ENCODE data around the gene TCF15.

Gene TCF15

DNA sequence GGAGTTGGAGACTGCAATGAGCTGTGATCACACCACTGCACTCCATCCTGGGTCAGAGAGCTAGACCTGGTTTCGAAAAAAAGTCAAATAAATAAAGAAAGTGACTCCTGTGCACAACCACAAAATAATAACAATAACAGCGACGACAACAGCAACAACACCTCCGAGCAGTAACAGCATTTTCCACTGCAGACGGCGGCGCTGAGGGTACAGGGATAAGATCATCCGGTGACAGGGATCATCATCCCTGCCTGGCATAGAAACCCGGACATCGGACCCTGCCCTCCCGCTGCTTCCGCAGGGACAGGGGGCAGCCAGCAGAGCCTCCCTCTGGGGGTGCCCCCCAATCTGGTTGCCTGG, 31.4 kb upstream of the TCF15 start:
- DNase-seq = peak; percentile 34 to 62

DNA sequence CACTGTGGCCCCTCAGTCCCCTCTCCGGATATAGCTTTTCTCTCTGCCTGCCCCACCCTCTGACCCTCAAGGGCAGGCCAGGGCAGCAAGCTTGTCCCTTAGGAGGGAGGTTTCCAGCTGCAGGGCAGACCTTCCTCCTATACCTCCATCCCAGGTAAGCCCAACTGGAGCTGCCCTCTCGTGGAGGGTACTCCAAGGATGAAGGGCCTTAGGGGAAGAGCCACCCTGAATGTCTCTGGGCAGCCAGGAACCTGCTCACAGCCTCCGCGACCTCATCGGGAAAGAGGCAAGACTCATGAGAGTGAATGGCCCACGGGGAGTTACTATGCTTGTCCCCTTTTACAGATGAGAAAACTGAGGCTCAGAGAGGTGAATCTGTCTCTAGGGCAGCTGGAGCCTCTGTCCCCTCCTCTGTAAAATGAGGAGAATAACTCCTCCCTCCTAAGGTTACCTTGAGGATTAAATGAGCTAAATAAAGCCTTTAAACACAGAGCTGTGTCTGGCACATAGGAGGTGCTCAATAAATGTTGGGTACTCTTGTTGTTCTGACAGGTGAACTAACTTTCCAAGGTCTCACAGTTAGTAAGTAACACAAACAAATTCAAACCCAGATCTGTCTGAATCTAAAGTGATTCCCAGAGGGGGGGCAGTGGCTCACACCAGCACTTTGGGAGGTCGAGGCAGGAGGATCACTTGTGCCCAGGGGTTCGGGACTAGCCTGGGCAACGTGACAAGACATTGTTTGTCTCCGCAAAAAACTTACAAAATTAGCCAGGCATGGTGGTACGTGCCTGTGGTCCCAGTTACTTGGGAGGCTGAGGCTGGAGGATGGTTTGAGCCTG, 30.8 kb upstream of the TCF15 start:
- no peak for DNase-seq

- no peak for DNase-seq
Measured at GRCh38 chr20:638579-638978, 28.5 kb upstream of the TCF15 start.

DNA sequence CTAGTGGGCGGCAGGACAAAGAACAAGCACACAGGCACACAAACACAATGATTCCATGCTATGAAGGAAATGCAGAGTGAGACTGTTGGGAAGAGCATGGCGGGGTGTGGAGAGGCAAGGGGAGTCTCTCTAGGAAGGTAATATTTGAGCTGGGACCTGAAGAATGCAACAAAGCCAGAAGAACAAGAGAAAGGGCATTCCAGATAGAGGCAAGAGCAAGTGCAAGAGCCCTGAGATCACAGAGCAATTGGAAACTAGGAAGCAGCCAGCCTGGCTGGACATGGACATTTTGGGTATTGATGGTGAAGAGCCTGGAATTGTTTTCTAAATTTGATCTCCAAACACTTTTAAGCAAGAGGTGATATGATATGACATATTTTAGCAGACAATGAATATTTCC, 27.4 kb upstream of the TCF15 start:
- no peak for DNase-seq

DNA sequence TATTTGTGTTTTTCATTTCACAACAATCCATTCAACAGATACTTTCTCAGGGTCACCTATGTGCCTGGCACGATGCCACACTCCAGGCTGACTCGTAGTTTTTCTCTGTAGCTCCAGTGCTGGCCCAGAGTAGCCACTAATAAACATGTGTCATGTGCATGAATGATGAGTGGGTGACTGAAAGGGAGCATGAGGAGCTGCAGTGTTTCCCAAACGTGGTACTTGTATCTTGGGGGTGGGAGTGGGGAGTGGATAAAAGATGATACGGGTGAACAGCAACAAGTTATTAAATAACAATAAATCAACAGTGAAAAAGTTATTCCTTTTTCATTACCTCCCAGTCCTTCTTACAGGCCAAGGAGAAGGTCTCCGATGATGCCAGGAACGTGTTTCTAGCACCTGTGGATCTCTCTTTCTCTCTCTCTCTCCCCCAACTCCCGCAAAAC, 25.8 kb upstream of the TCF15 start:
- no peak for DNase-seq

- DNase-seq = no peak
Measured at GRCh38 chr20:635028-635892, 25.2 kb upstream of the TCF15 start.

GRCh38 chr20:634148-634925, 24.2 kb upstream of the TCF15 start:
- DNase-seq = peak; percentile 86 to 94

GRCh38 chr20:631101-631500, 21.0 kb upstream of the TCF15 start:
- DNase-seq = no peak

DNA sequence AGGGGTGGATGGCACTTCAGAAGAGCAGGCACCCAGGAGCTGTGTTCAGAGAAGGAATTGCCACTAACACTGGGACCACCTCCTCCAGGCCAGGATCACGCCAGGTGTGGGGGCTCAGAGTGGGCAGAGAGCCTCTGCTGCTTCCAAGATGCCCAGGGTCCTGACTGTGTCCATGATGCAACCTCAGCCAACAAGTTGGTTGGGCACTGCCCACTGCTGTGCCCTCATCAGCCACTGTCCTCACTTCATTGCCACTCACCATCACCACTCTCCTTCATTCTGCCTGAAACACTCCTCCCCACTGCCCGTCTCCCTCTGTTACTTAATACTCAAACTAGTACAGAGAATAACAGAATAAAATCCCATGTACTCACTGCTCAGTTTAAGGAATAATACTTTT, 16.5 kb upstream of the TCF15 start:
- DNase-seq = no peak

- no peak for DNase-seq
Measured at GRCh38 chr20:625360-625932, 15.3 kb upstream of the TCF15 start.

GRCh38 chr20:623704-624103, 13.6 kb upstream of the TCF15 start:
- no peak for DNase-seq

- no peak for DNase-seq
Measured at GRCh38 chr20:623021-623420, 12.9 kb upstream of the TCF15 start.

GRCh38 chr20:622161-622560, 12.1 kb upstream of the TCF15 start:
- no peak for DNase-seq

- DNase-seq = no peak
Measured at GRCh38 chr20:621125-621756, 11.1 kb upstream of the TCF15 start.

DNA sequence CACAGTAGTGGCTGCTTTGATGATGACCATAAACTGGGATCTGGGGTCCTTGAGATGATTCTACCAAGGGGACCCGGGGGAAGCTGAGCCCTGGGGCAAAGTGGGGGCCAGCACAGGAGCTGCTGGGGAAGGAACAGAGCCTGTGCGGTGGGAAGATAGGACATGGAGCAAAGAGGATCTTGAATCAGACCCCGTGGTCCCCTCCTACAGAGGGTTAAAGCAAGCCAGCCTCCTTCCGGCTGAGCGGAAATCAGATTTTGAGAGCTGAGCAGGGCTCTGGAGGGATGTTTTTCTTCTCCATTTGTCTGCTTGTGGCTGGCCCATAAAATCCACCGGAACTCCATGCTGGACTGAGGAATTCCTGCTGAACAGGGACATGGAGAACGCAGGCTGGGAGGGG, 10.1 kb upstream of the TCF15 start:
- DNase-seq = no peak

DNA sequence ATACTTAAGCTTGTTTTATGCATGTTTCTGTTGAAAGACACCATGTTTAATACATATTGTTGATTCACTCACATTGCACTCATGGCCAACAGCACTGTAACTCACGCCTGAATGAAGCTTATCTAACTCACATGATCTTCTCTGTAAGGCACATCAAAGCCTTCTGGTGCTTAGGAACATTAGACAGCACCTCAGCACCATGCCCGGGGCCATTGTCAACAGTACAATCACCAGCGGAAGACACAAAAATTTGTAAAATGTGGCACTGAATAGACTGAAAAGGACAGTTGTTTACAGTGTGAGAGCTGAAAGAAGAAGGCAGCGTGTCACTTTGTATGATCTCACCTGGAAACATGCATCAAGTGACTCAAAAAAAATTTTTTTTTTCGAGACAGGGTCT, 8.9 kb upstream of the TCF15 start:
- DNase-seq = no peak

DNA sequence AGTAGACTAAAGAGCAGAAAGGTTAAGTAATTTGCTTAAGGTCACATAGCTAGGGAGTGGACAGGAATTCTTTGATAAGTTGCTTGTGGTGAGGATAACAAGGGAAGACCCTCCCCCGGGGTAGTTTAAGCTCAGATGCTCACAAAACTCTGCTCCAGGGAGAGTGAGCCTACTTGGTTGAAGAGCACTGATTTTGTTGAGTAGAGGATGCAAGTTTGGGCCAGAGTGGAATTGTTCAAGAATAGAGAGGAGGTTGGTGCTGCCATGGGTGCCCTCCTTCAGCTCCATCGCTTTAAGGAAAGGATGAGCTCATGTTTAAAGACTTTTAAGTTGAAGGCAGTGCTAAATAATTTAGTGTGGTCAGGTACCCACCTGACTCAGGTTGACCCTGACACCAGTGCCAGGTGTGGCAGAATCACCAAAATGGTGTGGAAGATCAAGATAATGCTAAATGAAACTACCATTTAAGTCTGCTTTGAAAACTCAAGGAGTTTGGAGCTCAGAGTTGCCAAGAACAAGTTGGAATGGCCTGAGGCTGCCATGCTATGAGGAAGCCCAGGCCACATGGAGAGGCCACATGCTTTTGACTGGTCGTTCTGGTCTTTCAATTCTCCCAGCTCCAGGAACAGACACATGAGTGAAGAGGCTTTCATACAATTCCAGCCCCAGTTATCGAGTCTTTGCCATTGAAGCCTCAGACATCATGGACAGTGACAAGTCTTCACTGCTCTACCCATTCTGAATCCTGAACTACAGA, 8.0 kb upstream of the TCF15 start:
- DNase-seq = no peak

GRCh38 chr20:615514-615913, 5.4 kb upstream of the TCF15 start:
- no peak for DNase-seq

- DNase-seq = no peak
Measured at GRCh38 chr20:611843-612185, 1.7 kb upstream of the TCF15 start.

DNA sequence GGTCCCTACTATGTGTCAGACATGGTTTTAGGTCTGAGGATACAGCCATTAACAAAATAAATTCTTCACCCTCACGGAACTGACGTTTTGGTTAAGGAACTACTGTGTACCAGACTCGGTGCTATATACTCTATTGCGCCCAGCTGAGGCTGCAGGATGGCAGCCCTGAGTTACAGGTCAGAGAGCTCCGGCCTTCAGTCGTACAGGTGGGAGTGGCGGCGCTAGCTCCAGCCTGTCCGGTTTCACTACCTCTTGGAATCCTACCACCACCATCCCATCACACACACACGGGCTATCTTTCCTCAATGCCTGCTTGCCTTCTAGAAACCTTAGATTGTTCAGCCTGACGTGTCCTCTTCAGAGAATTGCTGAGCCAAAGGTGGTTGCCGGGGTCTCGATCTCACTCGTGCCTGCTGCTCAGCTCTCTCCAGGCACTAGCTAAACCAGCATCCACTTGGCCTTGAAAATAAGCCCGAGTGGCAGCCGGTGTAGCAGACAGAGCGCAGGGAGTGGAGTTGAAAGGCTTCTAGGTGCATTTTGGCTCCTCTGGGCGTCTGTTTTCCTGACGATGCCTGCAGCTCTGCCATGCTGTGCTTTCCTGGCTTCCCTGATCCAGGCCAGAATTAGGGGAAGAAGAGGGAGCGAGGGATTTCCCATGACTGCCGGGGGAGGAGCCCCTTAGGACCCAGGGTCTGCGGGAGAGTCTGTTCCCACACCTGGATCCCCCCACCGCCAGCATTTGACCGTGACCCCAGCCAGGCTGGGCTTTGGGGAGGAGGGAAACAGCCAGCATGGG, 1.1 kb upstream of the TCF15 start:
- no peak for DNase-seq

DNA sequence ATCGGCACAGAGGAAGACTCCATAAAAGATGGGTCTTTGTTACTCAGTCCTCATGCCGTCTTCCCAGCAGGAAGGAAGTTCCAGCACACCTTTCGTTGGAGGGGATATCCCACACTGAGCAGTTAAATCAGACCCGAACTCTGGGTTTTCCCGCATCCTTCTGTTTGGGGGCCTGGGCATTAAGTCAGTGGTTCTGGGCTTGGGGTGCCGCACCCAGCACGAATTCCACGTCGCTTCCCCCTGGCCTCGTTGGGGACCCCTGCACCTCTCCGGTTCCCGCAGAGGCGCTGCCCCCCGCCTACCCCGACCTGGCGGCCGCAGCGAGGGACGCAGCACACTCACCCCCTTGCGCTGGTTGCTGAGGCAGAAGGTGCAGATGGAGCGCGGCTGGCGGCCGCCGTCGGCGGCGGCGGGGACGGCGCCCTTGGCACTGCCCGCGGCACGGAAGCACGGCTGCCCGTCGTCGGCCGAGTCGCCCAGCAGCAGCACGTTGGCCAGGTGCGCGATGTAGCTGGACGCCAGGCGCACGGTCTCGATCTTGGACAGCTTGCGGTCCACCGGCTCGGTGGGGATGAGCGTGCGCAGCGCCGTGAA, 641 bp downstream of the TCF15 start:
- DNase-seq = no peak
